ENCODE results near the gene LCN15. TPM values are rescaled to one million over a fixed set of nuclear protein-coding genes. Genes with fewer than 3 reads are reported as not detected.

Gene LCN15
- total and polyA plus RNA-seq, 2 of the 13 experiments (the other 11 are each of a cell fraction or from before 2014, with no cell fraction given) = 1.3 to 53.7 TPM

DNA sequence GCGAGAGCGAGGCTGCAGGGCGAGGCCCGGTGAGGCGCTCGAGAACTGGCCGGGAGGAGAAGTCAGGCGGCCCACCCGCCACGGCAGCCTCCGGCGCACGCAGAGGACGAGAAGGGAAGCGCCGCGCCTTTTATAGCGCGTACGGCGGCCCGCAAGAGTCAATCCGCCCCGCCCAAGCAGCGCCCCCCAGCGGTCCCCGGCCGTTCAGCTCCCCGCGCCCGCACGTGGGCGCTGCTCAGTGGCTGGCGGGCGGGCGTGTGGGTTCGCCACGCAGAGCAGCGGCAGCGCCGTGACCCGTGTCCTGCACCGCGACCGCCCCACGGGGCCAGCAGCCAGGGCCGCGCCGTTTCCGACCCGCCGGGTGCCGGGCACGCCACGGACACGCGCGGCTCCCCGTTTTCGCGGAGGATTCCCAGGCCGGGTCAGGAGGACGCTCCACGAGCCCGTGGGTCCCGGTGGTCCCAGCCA lies 36.2 kb downstream of the LCN15 start (continued):
- TF ChIP-seq SNRNP70 (IDR thresholded peaks at IDR 0.05; ENCODE audit: low read depth, low read length) (no peak), ATM (IDR thresholded peaks at IDR 0.05; ENCODE audit: borderline replicate concordance) (no peak), SSRP1 (CRISPR knock-in tag; IDR thresholded peaks at IDR 0.05) (no peak), MBNL3 (CRISPR knock-in tag; conservative IDR thresholded peaks at IDR 0.05) (no peak), ZNF790 (CRISPR knock-in tag; IDR thresholded peaks at IDR 0.05; ENCODE audit: borderline replicate concordance) (peak; percentile 91; the same call in 1 of the 2 replicates), ZC3H13 (CRISPR knock-in tag; IDR thresholded peaks at IDR 0.05) (peak; percentile 32; the same call in 1 of the 2 replicates), ZNF33B (CRISPR knock-in tag; IDR thresholded peaks at IDR 0.05) (peak; percentile 46; the same call in 1 of the 2 replicates), ZSCAN20 (CRISPR knock-in tag; IDR thresholded peaks at IDR 0.05; ENCODE audit: borderline replicate concordance) (peak; percentile 83), SATB2 (CRISPR knock-in tag; IDR thresholded peaks at IDR 0.05) (peak; percentile 81; the same call in 1 of the 2 replicates), AGO1 (IDR thresholded peaks at IDR 0.05; ENCODE audit: low read depth, low read length, poor library complexity, severe bottlenecking) (peak; percentile 48), XBP1 (CRISPR knock-in tag; IDR thresholded peaks at IDR 0.05) (peak; percentile 31; the same call in 1 of the 2 replicates), ZNF260 (CRISPR knock-in tag; IDR thresholded peaks at IDR 0.05; ENCODE audit: borderline replicate concordance, low read depth) (no peak), SOX13 (IDR thresholded peaks at IDR 0.05) (peak; percentile 52; the same call in 1 of the 2 replicates), SOX13 (CRISPR knock-in tag; conservative IDR thresholded peaks at IDR 0.05 in 1 of 2, IDR thresholded peaks at IDR 0.05 in 1 of 2) (peak in 1 of 2 experiments; percentile 69; a peak in 2 of 4 replicates), ZNF652 (CRISPR knock-in tag; IDR thresholded peaks at IDR 0.05; ENCODE audit: borderline replicate concordance, low read depth) (0 out of 2 replicates have a peak, but pooled peaks have one; percentile 31), KDM6A (CRISPR knock-in tag; IDR thresholded peaks at IDR 0.05; ENCODE audit: low read depth) (no peak)
- TF ChIP-seq, protein P1, sequence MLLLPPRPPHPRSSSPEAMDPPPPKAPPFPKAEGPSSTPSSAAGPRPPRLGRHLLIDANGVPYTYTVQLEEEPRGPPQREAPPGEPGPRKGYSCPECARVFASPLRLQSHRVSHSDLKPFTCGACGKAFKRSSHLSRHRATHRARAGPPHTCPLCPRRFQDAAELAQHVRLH (CRISPR knock-in tag; IDR thresholded peaks at IDR 0.05; ENCODE audit: borderline replicate concordance, low read depth) = peak; percentile 92
- TF ChIP-seq, protein P2, sequence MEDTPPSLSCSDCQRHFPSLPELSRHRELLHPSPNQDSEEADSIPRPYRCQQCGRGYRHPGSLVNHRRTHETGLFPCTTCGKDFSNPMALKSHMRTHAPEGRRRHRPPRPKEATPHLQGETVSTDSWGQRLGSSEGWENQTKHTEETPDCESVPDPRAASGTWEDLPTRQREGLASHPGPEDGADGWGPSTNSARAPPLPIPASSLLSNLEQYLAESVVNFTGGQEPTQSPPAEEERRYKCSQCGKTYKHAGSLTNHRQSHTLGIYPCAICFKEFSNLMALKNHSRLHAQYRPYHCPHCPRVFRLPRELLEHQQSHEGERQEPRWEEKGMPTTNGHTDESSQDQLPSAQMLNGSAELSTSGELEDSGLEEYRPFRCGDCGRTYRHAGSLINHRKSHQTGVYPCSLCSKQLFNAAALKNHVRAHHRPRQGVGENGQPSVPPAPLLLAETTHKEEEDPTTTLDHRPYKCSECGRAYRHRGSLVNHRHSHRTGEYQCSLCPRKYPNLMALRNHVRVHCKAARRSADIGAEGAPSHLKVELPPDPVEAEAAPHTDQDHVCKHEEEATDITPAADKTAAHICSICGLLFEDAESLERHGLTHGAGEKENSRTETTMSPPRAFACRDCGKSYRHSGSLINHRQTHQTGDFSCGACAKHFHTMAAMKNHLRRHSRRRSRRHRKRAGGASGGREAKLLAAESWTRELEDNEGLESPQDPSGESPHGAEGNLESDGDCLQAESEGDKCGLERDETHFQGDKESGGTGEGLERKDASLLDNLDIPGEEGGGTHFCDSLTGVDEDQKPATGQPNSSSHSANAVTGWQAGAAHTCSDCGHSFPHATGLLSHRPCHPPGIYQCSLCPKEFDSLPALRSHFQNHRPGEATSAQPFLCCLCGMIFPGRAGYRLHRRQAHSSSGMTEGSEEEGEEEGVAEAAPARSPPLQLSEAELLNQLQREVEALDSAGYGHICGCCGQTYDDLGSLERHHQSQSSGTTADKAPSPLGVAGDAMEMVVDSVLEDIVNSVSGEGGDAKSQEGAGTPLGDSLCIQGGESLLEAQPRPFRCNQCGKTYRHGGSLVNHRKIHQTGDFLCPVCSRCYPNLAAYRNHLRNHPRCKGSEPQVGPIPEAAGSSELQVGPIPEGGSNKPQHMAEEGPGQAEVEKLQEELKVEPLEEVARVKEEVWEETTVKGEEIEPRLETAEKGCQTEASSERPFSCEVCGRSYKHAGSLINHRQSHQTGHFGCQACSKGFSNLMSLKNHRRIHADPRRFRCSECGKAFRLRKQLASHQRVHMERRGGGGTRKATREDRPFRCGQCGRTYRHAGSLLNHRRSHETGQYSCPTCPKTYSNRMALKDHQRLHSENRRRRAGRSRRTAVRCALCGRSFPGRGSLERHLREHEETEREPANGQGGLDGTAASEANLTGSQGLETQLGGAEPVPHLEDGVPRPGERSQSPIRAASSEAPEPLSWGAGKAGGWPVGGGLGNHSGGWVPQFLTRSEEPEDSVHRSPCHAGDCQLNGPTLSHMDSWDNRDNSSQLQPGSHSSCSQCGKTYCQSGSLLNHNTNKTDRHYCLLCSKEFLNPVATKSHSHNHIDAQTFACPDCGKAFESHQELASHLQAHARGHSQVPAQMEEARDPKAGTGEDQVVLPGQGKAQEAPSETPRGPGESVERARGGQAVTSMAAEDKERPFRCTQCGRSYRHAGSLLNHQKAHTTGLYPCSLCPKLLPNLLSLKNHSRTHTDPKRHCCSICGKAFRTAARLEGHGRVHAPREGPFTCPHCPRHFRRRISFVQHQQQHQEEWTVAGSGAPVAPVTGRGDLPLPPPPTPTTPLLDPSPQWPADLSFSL (CRISPR knock-in tag; IDR thresholded peaks at IDR 0.05) = peak; percentile 57; the same call in 1 of the 2 replicates
- TF ChIP-seq, protein P3, sequence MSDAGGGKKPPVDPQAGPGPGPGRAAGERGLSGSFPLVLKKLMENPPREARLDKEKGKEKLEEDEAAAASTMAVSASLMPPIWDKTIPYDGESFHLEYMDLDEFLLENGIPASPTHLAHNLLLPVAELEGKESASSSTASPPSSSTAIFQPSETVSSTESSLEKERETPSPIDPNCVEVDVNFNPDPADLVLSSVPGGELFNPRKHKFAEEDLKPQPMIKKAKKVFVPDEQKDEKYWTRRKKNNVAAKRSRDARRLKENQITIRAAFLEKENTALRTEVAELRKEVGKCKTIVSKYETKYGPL (CRISPR knock-in tag; IDR thresholded peaks at IDR 0.05) = peak; percentile 23; the same call in 1 of the 2 replicates
- TF ChIP-seq, protein P4, sequence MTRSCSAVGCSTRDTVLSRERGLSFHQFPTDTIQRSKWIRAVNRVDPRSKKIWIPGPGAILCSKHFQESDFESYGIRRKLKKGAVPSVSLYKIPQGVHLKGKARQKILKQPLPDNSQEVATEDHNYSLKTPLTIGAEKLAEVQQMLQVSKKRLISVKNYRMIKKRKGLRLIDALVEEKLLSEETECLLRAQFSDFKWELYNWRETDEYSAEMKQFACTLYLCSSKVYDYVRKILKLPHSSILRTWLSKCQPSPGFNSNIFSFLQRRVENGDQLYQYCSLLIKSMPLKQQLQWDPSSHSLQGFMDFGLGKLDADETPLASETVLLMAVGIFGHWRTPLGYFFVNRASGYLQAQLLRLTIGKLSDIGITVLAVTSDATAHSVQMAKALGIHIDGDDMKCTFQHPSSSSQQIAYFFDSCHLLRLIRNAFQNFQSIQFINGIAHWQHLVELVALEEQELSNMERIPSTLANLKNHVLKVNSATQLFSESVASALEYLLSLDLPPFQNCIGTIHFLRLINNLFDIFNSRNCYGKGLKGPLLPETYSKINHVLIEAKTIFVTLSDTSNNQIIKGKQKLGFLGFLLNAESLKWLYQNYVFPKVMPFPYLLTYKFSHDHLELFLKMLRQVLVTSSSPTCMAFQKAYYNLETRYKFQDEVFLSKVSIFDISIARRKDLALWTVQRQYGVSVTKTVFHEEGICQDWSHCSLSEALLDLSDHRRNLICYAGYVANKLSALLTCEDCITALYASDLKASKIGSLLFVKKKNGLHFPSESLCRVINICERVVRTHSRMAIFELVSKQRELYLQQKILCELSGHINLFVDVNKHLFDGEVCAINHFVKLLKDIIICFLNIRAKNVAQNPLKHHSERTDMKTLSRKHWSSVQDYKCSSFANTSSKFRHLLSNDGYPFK (CRISPR knock-in tag; IDR thresholded peaks at IDR 0.05; ENCODE audit: borderline replicate concordance) = no peak
